HG02943 (cell line): ENCODE results near the gene CP.

Experiments
- ATAC-seq: cut with Tn5 transposase; IDR thresholded peaks from one replicate; pipeline ENCODE4 v1.9.1; 2021; ENCODE audit warnings: mild to moderate bottlenecking, low read depth, moderate library complexity; ENCODE audit not compliant: unreplicated experiment

Gene CP

DNA sequence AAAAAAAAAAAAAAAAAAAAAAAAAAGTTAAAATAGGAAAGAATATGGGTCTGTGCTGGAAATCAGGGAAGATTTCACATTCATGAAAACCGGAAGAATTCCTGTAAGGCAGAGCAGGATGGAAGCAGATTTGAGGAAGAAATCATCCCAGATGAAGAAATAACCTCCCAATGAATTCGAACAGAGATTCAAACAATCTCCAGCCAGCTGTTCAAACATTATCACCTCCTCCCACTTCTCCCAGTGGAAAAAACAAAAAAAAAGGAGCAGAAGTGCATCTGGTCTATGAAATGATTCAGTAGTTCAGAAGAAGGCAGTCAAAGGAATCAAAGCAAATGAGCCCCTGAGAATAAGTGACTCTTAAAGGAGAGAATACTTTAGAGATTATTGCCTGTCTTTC is 33.1 kb downstream of the CP start:
- no peak for ATAC-seq

DNA sequence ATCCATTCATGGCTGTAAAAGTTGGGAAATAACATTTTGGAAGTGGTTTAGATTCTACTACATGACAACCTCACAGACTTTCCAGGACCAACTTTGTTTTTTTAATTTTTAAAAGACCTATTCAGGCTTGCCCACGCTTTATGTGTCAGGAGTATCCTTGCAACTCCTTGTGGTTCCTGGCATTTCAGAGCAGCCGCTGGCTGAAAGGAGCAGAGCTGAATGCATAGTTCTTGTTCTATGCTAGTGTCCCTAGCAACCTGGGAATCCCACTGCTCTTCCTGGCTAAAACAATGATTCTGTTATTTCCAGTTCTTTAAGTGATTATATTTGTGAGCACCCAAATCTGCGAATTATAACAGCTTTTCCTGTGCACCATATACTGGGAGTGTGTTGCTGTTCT is 34.9 kb downstream of the CP start:
- ATAC-seq = no peak

DNA sequence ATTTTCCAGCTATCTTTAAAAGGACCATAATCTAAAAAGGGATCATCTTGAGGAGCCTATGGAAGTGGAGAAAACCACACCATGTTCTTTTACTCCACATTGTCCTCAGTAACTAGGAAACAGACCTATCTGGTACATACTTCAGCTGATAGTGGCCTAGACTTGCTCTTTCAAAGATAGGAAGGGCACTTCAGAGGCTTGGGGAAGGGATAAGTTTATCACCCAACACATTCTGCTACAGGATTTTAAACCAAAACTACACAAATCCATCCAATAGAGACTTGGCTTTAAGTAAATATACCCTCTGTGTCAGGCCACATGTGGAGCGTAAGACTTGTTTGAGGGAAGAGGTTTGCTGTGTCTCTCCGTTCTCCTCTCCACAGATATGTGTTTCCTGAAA is 35.4 kb downstream of the CP start:
- no peak for ATAC-seq

DNA sequence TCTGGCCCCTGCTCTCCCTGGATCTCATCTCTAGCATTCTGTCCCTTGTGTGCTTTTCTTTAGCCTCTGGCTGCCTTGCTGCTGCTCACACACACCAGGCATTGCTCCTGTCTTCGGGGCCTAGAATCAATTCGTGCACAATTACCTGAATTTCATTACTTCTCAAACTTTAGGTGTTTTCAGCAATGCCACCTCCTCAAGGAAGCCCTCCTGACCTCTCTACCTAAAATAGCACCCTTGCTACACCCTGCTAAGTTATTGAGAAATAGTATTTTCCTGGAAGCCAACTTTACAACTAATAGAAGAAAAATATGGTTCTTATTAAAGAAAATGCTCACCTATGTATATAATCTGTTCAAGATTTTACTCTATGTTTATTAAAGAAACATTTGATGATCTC is 40.4 kb downstream of the CP start:
- ATAC-seq = no peak

DNA sequence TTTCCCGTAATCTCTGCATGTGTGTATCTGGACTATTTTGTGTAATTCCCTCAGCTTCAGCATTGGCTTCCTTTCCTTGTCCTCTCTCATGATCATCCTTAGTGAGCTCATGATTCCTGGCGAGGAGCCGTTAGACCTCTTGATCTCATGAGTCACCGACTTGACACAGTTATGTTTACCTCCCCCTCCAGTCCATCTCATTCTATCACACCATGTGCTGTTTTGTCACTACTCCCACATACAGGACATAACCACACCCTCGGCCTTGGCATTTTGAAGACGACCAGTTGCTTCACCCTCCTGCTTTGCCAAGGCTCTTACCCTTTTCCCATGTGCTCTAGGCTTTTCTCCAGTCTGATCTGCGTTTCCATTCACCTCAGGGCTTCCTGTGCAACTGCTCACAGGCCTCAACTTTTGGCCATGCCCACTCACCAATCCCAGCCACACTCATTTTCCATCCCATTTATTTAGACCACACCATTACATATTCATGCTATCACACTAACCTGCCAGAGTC is 41.5 kb downstream of the CP start:
- ATAC-seq = no peak

DNA sequence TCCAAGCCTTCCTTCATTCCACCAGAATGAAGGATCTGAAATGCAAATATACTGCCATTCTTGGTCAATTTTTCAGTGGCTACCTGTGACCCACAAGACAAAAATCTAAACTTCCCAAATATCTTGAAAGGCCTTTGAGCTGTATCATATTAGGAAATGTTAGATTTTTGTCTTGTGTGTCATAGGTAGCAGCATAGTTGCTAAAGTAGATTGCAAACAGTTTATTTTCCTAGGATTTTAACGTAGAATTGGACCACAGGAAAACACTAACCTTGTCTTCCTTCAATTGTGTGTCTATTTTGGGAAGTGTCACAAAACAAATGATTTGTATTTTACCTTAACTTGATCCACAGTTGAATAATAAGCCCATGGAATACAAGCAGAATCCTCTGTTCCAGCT is 42.4 kb downstream of the CP start:
- ATAC-seq = no peak

DNA sequence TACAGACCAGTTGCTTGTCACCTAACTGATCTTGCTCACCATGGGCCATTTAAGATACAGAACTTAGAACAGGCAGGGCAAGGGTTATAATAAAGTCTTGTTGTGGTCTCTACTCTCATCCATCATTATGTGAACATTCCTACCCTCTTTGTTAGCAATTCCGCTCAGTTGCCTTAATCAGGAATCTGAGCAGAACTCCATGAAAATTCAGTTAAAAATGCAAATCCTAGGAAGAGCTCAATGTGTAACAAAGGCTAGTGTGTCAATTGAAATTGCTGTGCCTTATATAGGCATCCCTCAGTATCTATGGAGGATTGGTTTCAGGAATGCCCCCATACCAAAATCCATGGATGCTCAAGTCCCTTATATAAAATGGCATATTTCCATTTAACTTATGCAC is 44.5 kb downstream of the CP start:
- ATAC-seq = no peak

DNA sequence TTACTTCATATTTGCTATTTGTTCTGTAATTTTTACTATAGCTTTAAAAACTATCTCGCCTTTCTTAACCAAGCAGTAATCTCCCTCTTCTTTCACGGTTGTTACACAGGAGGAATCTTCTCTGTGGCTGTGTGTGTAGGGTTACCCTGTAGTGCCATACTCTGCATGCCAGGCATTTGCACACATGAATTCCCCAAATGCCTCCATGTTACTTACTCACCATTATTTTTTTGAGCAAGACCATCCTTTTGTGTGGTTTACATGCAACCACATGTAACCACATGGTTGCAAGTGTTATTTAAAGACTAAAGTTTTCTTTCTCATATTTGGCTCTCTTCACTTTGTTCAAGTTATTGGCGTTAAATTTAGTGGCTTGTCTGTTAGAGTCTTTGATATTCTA is 46.7 kb downstream of the CP start:
- ATAC-seq = no peak

DNA sequence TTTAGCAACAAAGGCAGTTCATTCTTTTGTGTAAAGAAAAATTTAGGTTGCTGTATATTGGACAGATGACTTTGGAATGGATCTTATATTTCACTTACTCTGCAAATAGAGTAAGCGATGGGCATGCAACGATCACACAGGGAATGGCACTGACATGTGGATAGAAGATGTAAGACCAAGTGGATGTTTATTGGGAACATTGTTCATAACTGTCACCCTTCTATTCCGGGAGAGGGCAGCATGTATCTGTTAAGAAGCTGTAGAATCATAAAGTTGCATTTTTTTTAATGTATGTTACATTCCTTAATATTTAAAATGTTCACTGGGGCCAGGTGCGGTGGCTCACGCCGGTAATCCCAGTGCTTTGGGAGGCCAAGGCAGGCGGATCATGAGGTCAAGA is 51.0 kb downstream of the CP start:
- no peak for ATAC-seq

DNA sequence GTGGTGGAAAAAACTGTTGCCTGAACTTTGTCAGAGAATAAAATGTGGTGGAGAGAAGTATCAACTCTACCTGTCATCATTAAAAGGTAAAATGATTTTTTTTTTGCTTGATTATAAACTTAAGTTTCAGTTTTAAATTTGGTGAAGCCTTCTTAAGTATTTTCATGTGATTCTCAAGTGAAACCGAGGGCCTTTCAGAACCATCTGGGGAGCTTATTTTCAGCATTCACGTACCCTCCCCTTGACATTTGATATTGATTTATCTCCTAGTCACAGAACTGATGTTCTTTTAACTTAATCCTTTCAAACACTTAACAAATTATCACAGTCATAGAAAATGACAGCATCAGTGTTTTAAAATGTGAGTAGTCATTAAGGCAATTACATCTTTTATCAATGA is 53.7 kb downstream of the CP start:
- ATAC-seq = no peak

DNA sequence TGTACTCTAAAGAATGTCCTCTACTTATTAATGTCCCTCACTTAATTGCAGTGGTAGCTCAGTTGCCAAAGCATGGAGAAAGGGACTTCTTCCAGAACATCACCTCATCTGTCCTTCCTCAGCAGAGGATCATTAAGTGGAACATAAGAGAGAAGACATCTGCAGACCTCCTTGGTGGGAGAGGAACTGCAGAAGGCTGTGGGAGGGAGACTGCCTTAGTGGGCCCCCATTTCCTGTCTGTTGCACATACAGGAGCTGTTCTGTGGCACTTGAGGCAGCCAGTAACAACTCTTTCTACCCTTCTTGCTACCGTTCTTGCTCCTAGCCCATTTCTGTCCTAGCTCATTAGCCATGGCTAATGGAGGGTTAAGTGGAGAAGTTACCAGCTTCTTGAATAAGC is 58.6 kb downstream of the CP start:
- ATAC-seq = no peak

DNA sequence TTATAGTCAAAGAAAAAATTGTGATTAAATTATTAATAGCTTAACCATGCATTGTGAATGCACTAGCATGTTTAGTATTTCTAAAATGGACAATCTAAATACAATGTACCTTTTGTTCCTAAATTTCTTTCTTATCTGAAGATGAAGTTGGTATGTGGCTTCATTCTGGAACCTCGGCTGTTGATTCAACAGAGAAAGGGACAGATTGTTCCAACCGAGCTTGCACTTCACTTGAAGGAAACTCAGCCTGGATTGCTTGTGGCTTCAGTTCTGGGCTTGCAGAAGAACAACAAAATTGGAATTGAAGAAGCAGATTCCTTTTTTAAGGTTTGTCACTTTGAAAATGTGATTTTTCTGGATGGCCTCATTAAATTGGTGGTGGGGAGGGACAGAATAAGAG is 59.6 kb downstream of the CP start:
- ATAC-seq = no peak

DNA sequence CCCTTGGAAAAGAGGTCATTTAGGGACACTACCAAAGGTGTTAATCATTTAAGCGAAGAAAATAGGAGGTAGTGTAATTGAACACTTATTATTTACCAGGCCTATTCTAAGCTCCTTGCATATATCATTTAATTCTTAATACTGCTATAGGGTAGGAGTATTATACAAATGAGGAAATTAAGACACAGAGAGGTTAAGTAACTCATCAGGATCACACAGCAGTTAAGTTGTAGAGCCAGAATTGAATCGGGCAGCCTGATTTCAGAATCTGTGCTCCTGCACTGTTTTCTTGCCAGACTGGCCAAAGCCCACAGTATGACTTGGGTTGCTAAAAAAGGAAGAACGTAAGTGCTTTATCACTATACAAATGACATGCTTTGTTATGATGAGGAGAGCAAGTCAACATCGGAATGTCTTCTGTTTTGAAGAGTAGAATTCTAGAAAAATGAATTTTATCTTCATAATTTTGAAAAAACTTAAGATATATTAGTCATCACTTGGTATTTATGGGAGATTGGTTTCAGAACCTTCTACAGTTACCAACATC is 60.8 kb downstream of the CP start:
- no peak for ATAC-seq

DNA sequence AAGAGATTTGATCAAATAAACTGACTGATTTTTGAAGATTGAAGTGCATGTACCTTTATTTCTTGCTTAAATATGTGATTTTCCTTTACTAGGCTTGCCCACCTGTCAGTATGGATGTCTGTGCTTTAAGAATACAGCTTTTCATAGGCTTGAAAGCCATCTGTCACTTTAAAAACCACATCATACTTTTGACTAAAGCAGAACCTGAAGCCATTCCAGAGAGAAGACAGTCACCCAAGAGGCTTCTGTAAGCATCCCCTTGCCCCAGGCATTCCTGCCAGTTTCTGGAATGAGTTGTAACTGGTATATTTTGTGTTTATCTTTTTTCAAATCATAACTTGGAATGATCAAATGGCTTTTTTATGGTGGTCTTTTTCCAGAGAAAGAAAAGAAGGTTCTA is 68.2 kb downstream of the CP start:
- no peak for ATAC-seq

DNA sequence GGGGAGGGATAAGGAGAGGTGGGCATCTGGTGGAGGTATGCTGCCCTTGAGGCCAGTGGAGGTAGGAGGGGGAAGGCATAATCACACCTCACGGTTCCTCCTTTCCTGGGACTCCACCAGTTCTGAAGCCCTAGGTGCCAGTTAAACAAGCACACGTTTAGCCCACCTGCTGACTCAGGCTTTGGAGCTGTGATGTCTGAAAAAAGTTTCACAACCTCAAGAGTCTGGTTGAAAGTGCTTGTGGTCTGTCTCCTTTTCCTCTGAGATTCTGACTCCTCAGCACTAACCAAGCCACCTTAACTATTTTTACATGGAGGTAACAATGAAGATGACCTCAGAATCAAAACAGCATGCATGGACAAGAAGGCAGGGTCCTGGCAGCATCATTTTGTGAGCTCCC is 69.2 kb downstream of the CP start:
- peak; percentile 90 for ATAC-seq

DNA sequence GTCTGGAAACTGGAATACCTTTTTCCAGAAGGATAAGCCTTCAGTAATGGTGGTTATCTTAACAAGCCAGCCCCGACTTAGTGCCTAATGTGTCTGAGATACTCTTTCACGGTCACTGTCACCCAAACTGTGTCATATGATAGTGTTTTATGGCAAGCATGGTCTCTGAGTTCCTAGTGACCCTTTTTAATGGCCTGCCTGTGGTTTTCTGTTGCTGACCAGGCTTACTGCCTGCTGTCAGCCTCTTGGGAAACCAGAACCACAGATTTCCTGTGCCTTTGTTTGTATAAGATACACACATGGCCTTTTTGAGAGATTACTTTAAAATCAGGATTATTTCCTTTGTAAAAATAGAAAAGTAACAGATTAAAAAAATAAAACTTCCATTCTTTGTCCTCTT is 69.8 kb downstream of the CP start:
- ATAC-seq = no peak

DNA sequence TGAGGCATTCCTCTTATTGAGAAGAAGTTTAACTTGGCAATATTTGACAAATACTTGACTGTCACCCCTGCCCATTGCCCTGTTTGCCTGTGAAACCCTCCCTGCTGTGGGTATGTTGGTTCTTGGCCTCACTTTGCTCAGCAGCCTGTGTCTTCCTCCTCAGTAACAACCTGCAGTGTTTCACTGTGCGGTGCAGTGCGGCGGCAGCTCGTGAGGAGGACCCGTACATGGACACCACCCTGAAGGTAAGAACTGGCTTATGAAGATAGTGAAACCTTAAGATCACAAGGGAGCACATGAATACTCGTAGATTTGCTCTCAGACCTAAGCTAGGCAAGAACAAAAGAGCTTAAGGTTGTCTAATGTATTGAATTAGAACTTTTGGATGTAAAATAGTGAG is 71.2 kb downstream of the CP start:
- no peak for ATAC-seq

DNA sequence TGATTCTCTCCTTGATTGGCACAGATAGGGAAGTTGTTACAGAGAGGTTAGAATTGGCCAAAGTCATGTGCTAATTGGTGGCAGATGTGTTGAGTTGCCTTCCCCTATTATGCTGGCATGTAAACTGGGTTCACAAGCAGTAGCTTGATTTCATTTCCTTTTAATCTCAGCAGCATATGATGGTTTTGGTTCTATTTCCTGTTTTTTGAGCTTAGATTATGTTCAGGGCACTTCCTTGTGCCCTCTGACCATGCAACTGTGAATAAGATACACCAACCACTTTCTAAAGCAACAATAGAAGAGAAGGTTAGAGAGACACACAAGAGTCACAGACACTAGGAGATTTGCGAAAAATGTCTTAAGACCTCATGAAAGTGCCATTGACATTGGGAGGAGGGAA is 75.7 kb downstream of the CP start:
- peak; percentile 85 for ATAC-seq

DNA sequence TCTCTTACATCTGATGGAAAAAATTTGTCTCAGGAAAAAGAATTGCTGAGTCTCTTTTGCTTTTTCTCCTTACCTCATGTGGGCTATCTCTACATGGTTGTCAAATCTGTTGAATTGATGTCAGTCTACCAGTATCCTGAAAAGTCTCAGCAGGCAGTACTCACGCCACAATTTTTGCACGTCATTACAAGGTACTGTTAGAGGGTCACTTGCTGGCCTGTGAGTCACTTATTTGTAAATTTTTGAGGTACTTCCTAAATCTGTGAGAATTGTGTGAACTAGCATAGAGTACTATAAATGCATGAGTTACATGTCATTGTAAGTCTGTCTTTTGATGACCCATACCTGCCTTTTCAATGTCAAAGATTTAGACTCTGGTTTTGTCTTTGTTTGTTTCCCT is 76.3 kb downstream of the CP start:
- no peak for ATAC-seq

DNA sequence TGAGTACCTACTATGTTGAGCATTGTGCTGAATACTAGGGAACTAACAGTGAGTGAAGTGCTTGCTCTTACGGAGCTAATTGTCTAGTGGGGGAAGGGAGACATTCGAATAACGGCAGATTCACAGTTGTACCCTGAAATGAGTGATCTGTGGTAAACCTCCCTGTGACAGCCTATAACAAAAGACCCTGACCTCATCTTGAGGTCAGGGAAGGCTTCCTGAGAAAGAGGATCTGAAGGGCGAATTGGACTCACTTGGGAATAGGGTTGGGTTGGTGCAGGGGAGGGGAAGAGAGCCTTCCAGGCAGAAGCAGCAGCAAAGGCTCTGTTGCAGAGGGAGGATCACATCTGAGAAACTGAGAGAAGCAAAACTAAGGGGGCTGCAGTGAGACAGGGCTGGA is 78.9 kb downstream of the CP start:
- ATAC-seq = no peak

DNA sequence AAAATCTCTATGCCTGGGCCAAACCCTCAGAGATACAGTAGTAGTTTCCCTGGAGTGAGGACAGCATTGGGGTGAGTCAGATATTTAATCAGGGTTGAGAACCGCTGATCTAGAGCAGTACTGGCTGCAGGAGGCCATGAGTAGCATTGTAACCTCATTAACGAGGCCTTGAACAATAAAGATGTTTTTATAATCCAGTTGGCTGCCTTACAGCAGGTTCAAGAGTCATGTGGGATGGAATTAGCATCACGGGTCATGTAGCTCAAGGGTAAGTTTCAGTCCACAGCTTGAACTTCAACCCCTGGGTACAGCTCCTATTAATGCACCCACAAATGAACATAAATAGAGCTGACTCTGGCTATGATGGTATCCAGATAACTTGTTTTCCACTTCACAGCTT is 87.1 kb downstream of the CP start:
- no peak for ATAC-seq

DNA sequence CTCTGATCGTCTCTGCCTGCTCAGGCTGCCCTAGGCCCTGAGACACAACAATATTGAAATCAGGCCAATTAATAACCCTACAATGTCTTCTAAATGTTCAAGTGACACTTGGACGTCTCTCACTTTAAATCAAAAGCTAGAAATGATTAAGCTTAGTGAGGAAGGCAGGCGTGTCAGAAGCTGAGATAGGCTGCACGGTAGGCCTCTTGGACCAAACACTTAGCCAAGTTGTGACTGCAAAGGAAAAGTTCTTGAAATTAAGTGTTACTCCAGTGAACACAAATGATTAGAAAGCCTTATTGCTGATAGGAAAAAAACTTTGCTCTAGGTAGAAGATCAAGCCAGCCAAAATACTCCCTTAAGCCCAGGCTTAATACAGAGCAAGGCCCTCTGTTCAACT is 90.0 kb downstream of the CP start:
- no peak for ATAC-seq
